HG03175 (cell line): ENCODE measurements around the gene DAP.
"Not testable (repeated sequence)": the region's sequence is repeated elsewhere in the genome, so short reads cannot be mapped to it uniquely, and the experiment has no call there.

Experiments
- ATAC-seq: cut with Tn5 transposase; IDR thresholded peaks from one replicate; pipeline ENCODE4 v1.9.1; 2021; ENCODE audit warnings: mild to moderate bottlenecking, moderate library complexity; ENCODE audit not compliant: unreplicated experiment

The DAP gene

DNA sequence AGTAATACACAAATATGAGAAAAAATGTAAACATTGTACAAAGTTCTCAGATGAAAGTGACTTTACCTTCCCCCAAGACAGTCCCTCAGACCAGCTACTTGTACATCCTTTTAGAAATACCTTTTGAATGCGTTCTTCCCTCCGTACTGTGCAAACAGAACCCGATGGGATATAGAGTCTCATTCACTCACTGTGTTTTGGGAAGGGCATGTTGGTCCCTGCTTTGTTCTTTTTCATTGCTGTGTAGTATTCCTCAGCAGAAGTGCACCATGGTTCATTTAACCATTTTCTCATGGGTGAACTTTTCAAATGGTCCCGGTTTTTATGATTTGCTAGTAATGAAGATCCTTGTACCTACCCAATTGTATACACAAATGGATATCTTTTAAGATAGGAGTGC is 102.8 kb downstream of the DAP start:
- no peak for ATAC-seq

DNA sequence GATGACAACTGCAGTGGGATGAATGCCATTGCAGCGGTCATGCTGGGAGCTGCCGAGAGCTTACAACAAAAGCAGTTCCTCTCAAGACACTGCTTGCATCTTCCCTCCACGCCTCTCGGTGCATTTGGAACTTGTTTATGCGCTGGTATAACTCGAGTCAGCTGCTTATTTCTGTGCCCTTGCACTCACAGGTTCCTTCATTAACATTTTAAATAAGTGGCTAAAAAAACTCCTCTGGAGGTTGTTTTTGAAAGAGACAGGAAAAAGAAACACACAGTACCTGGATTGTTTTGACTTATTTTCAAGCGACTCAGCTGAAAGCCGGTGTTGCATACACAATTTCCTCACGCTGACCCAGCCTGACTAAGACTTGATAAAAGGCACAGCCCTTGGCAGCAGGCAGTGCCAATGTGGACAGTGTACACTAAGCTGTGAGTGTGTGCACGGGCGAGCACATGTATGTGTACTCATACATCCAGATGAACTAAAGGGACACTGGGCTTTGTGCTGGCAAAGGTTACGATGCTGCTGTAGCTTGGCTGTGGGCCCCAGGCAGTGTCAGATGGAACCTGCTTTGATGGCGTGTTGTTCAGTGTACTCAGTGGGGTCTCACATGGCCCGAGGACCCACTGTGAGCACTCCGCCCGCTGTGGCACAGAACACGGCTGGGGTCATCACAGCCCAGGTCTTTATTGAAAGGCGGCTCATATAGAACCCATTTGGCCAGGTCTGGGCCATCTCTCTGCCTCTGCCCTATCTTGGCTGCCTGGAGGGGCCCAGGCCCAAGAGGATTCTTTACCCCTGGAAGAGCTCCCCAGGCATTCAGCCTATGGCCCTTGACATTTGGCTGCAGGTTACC is 104.8 kb downstream of the DAP start:
- no peak for ATAC-seq

DNA sequence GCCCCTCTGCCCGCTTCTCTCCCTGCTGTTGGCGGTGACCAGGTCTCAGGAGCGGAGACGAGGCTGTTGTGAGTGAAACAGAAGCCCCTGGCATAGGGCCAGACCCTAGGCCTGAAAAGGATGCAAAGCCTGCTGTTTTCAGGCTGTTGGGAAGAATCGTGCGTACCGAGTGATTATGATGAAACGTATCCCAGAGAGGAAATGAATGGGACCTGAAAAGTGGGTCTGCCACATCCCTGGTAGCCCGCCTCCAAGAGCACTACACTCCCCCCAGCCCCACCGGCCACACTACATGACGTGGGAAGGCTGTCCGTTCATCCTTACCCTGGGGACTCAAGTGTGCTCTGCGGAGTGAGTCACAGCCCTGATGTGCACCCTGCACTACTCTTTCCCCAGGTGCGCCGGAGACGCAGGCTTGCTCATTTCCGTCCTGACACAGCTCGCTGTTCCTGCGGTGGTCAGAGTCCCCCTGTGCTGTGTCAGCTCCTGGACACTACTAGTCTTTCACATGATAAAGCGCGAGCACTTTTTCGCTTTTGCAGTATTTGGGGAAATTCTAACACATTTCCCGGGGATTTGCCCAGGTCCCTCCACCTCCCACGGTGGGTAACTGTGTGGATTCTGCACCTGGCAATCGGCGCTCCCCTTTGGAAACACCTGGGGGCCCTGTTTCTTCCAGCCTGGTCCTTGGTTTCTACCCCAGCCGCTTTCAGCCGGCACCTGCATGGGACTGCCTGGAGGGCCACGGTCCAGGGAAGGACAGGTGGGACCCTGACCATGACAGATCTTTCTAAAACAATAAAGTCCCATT is 105.7 kb downstream of the DAP start:
- peak; percentile 55 for ATAC-seq

DNA sequence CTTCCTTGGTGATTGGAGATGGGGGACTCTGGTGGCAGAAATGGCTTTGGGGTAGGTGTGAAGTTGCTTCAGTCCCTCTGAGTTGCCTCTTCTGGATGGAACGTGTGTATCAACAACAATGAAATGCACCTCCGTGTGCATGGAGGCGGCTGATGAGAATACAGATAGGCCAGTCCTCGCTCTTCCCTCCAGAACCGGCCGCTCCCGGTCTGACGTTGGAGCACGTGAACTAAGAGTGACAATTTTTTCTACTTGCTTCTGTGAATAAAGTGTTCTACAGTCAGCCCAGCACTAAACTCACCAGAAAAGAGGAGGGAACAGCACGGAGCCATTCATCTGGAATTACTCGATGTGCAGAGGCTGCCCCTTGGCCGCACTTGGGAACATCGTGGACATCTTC is 106.5 kb downstream of the DAP start:
- no peak for ATAC-seq

DNA sequence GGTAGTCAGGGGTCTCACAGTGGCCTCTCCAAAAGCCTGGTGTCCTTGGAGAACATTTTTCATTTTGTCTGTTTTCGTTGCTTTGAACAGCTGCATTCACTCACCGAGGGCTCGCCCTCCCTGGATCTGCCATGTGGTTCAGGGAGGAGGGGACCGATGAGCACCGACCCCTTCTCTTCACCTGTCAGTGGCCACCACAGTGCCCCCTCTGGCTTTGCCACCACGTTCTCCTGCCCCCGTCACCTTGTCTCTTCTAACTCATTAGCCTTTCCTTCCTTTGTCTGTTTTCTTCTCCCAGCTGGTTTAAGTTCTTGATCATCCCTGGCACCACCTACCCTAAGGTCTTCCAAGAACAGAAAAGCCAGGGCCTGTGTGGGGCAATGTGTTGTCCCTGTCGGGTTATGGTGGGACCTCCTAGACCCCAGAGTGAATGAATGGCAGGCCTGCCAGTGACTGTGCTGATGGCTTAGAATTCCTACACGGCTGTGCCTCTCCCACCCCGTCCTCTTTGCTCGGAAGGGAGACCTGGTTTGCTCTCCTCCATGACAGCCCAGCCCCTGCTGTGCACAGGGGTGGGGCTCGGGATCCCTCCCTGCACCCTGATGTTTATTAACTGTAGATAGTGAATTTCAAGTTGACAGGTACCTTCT is 107.2 kb downstream of the DAP start:
- no peak for ATAC-seq

DNA sequence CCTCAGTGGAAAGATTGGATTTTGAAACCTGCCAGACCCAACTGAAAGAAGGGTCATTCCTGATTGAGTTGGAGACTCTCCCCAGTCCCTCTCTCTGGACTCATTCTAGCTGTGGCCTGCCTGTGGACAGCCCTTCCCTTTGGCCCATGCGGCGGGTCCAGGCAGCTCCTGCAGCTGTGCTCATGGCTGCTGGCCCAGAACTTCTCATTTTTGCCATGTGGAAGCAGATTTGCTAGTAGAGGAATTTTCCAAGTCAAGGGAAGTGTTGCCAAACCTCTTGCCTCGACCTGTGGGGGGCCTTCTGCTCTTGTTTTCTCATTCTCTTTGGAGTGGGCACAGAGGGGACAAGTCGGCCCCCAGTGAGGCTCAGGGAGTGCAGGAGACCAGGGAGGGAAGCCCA is 108.0 kb downstream of the DAP start:
- ATAC-seq = no peak

DNA sequence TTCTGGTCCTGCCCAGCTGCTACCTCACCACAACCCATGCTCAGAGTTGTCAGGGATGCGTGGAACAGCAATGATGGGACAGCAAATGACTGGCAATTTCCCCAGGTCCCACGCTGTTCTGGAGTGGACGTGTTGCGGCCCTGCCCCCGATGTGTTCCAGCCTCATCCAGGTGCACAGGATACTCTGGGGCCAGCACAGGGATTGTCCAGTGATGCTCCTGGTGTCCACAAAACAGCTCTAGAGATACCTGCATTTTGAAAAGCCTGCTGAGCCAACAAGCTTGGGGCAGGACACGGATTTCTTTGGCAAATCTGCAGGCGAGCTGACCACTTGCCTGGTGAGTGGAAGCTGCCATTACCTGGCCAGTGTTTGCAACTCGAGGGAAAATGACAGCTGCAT is 108.4 kb downstream of the DAP start:
- no peak for ATAC-seq

DNA sequence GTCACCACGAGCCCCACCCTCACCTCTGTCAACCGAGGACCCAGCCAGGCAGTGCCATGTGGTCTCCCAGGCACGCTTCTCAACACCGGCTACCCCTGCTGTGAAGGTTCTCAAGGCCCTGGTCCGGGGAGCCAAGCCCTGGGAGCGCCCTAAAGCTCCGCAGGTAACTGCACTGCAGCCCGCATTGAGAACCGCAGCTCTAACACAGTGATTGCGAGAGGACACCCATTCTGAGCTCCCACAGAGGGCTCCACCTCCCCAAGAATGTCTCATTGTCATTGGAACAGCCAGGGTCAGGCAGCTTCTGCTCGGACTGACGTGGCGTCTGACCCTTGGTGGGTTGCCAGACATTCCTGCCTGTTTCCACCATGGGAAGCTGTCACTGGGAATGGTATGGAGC is 108.9 kb downstream of the DAP start:
- ATAC-seq = no peak

DNA sequence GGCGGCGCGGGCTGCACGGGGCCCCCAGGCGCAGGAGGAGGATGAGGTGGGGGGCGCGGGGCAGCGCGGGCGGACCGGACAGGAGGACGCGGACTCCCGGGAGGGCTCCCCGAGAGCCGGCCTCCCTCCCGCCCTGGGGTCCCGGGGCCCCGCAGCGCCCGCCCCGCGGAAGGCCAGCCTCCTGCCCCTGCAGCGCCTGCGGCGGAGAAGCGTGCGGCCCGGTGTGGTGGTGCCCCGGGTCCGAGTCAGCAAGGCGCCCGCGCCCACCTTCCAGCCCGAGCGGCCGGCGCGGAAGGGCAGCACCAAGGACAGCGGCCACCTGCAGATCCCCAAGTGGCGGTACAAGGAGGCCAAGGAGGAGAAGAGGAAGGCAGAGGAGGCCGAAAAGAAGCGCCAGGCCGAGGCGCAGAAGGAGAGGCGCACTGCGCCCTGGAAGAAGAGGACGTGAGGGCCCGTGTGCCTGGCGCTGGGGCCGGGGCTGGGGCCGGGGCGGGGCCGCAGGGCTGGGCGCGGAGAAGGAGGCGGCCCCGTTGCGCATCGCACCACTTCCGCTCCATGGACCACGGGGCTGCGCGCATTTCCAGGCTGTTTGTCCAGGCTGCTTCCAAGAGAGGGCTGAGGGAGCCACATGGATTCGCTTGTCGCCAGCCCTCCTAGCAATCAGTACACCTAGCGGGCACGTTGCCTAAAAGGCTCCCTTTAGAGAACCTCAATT is 111.2 kb downstream of the DAP start:
- no peak for ATAC-seq

DNA sequence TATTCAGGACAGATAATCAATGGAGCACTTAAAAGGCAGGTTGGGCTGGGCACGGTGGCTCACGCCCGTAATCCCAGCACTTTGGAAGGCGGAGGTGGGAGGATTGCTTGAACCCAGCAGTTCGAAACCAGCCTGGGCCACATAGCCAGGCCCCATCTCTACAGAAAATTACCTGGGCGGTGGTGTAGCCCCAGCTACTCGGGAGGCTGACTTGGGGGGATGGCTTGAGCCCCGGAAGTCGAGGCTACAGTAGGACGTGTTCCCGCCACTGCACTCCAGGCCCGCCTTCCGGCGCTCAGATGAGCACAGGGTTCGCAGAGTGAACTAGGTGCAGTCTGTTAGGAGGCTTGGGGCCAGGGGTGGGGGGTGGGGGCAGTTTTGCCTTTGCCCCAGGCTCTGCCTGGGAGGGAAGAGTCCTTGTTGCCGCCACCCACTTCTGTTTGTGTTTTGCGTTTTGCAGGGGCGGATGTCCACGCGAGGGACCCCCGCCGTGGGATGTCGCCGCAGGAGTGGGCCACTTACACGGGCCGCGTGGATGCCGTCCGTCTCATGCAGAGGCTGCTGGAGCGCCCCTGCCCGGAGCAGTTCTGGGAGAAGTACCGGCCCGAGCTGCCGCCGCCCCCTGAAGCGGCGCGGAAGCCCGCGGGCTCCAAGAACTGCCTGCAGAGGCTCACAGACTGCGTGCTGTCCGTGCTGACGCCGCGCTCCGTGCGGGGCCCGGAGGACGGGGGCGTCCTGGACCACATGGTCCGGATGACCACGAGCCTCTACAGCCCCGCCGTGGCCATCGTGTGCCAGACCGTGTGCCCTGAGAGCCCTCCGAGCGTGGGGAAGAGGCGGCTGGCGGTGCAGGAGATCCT is 112.0 kb downstream of the DAP start:
- no peak for ATAC-seq

DNA sequence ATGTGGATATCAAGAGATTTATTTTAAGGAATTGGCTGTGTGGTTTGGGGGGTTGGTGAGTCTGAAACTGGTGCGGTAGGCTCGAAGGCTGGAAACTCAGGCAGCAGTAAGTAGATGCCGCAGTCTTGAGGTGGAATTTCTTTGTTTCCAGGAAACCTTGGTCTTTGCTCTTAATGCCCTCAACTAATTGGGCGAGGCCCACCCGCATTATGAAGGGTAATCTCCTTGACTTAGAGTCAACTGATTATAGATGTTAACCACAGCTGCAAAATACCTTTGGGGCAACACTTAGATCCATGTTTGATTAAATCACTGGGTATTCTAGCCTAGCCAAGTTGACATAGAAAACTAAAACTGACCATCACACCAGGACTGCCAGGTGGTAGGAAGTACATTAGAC is 113.4 kb downstream of the DAP start:
- ATAC-seq = no peak

DNA sequence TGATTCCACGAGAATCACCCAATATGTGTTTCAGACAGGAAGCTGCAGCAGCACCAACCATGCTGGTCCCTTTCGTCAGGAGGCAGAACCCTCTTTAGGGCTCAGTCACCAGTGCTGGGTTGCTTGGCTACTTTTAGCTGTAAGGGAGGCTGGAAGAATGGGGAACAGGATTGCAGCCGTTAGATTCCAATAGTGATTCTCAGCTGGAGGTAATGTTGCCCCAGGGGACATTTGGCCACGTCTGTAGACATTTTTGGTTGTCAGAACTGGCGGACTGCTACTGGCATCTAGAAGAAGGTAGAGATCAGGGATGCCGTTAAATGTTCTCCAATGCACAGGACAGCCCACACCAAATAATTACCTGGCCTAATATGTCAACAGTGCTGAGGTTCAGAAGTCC is 115.4 kb downstream of the DAP start:
- no peak for ATAC-seq

DNA sequence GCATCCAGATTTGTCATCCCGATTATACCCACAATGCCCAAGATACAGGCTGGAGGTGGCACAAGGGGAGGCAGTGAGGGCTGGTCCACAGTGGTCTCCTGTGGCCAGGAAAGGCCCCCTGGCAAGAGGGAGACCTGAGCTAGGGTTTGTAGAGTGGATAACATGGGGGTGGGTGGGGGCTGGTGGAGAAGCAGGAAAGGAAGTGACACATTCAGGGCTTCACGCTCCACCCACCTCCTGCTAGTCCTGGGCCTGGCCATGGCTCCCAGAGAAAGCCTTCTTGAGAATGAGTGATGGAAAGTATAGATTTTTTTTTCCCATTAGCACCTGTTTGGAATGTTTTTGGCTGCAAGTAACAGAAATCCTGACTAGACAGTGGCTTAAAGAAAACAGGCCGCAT is 115.9 kb downstream of the DAP start:
- no peak for ATAC-seq

DNA sequence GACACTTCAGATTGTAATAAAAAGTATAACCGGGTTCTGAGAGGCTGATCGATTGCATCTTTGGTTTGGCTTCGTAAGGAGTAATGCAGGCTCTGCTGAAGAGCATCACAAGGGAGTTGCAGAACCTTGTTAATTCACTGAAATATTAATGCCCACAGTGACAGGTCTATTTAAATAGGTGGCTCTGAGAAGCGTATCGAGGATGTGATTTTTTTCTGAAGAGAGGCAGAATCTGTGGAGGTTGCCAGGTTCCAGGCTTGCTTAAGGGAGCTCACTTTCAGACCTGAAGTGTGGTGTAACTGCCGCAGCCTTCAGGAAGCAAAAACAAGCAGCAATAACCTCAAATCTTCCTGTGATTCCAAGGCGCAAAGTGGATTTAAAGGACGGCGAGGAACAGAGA is 116.8 kb downstream of the DAP start:
- no peak for ATAC-seq

DNA sequence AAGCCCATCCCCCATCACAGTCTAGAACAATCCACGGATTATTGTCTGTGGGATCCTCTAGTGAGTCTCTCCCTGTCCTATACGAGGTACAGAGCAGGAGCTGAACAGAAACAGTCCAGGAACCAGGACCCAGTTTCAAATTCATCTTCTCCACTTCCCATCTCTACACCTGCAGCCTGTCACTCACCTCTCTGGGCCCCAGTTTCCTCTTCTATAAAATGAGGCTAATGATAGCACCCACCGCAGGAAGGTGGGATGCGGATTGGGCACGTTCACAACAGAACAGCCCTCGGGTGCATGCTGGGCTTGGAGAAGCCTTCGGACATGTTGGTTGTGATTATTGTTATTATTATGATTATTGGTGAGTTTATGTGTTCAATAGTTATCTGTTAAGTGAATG is 118.7 kb downstream of the DAP start:
- no peak for ATAC-seq

DNA sequence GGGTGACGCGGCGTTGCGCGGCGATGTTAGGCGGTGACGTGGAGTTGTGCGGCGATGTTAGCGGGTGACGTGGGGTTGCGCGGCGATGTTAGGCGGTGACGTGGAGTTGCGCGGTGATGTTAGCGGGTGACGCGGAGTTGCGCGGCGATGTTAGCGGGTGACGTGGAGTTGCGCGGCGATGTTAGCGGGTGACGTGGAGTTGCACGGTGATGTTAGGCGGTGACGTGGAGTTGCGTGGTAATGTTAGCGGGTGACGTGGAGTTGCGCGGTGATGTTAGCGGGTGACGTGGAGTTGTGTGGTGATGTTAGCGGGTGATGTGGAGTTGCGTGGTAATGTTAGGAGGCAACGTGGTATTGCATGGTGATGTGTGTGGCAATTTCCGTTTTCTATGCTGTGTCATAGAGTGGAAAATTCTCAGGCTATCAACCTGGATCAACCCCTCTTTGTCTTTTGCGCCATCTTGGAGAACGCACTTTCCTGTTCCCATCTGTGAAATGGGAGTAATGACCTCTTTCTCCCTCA is 121.1 kb downstream of the DAP start:
- no peak for ATAC-seq

DNA sequence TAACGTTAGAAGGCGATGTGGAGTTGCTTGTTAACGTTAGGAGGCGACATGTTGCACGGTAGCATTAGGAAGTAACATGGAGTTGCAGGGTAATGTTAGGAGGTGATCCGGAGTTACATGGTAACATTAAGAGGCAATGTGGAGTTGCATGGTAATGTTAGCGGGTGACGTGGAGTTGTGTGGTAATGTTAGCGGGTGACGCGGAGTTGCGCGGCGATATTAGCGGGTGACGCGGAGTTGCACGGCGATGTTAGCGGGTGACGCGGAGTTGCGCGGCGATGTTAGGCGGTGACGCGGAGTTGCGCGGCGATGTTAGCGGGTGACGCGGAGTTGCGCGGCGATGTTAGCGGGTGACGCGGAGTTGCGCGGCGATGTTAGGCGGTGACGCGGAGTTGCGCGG is 122.3 kb downstream of the DAP start:
- not testable (repeated sequence) for ATAC-seq

DNA sequence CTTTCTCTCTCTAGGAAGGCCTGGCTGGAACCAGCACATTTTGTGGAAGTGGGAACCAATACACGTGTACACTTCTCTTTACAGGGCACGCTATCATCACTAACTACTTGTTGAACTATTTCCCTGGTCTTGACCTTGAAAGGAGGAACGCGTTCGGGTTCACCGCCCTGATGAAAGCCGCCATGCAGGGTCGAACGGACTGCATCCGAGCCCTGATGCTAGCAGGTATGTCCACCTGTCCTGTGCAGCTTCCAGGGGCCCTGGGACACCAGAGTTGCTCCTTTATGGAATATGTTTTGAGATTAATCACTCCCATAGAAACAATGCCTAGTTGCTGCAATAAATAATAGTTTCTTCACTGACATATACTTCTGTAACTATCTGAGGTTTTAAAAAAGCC is 123.1 kb downstream of the DAP start:
- ATAC-seq = no peak

DNA sequence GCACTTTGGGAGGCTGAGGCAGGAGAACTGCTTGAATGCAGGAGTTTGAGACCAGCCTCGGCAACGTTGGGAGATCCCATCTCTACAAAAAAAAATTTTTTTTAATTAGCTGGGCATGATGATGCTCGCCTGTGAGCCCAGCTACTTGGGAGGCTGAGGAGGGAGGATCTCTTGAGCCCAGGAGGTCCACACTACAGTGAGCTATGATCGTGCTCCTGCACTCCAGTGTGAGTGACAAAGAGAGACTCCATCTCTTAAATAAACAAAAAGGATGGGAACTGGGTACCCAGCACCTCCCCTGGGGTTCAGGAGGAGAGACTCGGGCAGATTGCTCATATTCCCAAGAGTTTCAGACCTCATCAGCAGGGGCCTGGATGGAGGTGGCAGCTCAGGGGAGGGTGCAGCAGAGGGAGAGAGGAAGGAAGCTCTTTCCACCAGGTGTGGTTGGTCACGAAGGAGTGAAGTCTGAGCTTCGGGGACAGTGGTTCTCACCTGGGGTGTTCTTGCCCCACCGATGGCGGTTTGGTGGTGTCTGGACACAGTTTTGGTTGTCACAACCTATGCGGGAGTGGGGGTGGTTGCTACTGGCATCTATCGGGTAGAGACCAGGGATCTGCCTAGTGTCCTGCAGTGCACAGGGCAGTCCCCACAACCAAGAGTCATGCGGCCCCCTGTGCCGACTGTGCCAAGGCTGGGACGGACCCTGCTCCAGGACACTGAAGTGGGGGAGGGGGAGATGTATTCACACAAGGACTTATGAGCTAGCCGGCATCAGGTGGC is 124.5 kb downstream of the DAP start:
- no peak for ATAC-seq
